GM12872 (cell line): ENCODE data around the gene SLC25A25.

ENCODE experiments used
- TF ChIP-seq, protein P1 (sequence below): IDR thresholded peaks from 3 replicates; pipeline ENCODE4 v1.5.1; 2011; ENCODE audit warnings: low read depth, mild to moderate bottlenecking, low read length, moderate library complexity; ENCODE audit not compliant: insufficient read depth

Gene SLC25A25

DNA sequence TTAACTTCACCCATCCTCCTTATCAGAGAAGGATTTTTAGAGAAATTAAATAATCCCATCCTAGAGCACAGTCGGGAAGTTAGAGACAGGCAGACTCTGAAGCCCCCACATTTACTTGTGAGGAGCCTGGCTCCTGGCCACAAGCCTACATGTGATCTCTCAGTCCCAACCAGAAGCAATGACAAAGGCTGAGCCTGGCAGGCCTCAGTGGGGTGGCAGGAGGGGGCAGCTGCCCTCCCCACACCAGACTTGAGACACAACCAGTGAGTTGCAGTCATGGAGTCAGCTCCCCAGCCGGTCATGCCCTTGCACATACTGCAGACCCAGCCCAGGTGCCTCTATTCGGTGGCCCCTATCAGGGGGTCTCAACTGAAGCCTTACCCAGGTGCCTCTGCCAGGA, 11.9 kb upstream of the SLC25A25 start:
- TF ChIP-seq, protein P1, sequence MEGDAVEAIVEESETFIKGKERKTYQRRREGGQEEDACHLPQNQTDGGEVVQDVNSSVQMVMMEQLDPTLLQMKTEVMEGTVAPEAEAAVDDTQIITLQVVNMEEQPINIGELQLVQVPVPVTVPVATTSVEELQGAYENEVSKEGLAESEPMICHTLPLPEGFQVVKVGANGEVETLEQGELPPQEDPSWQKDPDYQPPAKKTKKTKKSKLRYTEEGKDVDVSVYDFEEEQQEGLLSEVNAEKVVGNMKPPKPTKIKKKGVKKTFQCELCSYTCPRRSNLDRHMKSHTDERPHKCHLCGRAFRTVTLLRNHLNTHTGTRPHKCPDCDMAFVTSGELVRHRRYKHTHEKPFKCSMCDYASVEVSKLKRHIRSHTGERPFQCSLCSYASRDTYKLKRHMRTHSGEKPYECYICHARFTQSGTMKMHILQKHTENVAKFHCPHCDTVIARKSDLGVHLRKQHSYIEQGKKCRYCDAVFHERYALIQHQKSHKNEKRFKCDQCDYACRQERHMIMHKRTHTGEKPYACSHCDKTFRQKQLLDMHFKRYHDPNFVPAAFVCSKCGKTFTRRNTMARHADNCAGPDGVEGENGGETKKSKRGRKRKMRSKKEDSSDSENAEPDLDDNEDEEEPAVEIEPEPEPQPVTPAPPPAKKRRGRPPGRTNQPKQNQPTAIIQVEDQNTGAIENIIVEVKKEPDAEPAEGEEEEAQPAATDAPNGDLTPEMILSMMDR, result no peak

DNA sequence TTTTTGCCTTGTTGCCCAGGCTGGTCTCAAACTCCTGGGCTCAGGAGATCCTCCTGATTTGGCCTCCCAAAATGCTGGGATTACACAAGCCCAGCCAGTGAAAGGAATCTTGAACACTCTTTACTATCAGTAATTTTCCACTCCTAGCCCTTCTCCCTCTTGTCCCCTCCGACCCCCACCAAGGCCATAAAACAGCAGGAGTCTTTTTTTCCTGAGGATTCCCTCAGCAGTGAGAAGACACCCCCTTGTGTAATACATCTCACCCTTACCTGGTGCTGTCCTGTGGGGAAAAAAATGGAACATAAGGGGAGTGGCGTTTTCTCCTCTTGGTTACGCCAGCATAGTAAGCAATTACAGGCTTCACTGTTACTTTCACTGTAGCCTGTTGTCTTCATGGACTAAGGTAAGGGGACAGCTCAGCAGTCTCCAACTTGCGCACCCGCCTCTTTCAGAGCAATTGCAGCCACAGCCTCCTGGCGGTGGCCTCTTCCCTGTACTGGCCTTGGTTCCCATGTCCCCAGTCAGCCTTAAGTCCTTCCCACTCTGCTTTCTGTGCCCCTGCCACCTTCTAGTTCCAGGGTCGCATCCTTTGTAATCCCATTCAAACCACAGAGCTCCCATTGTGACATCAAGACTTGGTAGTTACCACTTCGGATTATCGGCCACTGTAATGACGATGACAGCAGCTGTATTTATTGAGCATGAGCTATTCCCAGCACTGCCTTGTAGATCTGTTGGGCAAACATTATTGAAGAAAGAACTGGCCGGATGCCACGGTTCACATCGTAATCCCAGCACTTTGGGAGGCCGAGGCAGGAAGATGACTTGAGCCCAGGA, 10.9 kb upstream of the SLC25A25 start:
- TF ChIP-seq, protein P1, result no peak

DNA sequence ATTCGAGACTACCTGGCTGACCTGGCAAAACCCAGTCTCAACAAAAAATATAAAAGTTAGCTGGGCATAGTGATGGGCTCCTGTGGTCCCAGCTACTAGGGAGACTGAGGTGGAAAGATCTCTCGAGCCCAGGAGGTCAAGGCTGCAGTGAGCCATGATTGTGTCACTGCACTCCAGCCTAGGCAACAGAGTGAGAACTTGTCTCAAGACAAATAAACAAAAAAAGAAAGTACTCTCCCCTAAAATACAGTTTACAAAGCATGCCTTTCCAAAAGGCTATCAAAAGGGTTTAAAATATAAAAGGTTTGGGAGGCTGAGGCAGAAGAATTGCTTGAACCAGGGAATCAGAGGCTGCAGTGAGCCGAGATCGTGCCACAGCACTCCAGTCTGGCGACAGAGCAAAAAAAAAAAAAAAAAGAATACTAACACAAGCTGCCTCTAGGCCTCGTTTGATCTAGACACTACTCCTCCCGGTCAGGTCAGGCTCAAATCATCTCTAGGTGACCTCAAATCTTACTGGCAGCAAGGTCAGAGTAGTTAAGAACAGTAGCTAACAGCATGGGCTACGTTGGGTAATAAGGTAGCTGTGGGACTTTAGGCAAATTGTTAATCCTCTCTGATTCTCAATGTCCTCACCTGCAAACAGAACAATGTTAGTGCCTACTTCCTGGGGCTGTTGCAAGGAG, 10.2 kb upstream of the SLC25A25 start:
- TF ChIP-seq, protein P1, result no peak

DNA sequence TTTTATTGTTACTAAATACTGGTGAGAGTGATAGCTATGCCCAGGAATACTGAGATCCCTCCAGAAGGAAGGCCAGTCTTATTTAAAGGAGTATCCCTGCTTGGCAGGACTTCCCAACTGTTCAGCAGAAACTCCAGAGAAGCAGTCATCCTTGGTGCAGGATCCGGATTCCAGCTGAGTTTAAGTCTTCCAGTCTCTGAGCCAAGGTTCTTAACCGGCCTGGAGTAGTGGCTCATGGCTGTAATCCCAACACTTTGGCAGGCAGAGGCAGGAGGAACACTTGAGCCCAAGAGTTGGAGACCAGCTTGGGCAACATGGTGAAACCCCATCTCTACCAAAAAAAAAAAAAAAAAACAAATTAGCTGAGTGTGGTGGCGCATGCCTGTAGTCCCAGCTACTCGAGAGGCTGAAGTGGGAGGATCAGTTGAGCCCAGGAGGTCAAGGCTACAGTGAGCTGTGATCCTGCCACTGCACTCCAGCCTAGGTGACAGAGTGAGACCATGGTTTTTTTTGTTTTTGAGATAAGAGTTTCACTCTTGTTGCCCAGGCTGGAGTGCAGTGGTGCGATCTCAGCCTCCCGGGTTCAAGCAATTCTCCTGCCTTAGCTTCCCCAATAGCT, 8.6 kb upstream of the SLC25A25 start:
- TF ChIP-seq, protein P1, result no peak

DNA sequence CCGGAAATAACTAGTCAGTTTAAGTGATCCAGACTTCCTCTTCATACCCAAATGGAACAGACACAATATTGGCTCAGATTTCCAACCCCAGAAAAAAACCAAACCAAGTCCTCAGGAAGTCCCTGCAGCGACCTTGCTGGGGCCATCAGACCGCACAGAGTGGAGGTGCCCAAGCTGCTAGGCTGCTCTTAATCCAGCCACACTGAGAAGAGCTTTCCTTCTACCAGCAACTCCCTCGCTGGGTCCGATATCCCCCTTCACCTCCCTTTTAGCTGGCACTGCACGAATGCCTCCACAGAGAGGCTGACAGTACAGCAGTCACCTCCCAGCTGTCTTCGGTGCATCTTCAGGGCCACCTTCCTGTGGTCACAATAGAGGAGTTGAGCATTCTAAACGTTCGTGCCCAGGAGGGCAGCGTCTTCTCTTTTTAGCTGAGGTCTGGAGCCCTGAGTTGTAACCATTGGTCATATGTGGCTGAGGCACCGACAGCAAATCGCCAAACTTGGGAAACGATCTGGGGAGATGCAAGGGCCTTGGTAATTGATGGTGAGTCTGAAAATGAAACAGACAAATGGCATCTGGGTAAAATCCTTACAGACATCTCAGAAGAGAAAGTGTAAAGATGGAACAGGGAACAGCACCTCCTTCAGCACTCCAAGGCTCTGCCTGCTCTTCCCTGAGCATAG, 6.6 kb upstream of the SLC25A25 start:
- TF ChIP-seq, protein P1, result no peak

DNA sequence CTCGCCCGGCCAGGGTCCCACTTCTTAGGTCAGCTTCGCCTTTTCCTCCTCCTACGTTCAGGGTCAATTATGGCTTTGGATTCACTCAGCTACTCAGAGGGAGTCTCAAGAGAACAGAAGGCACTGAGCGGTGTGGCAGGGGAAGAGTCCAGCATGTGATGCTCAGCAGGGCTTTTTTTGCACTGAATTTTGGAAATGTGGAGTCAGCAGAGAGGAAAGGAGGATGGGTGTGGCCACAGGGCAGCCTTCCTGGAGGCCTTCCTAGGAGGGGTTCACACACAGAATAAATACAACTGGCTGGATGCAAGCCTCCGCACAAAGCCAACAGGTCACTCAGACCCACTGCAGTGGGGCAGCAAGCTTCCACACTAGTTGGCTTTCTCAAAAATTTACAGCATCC, 5.8 kb upstream of the SLC25A25 start:
- TF ChIP-seq, protein P1, result no peak
